LNCaP clone FGC (cell line): ENCODE results near the gene C1QTNF8.

Experiments
- DNase-seq: peaks from one replicate; pipeline ENCODE4 v3.0.0-alpha.2; 2011; ENCODE audit warnings: low read depth
- H3K4me3 ChIP-seq: 2 replicates; pipeline ENCODE4 v1.5.1; 2011; ENCODE audit warnings: mild to moderate bottlenecking, low read depth, low read length, control low read depth
- CTCF ChIP-seq: IDR thresholded peaks from 2 replicates; pipeline ENCODE4 v1.5.1; 2012; ENCODE audit warnings: mild to moderate bottlenecking; ENCODE audit not compliant: control insufficient read depth, insufficient read depth; ENCODE audit errors: extremely low read depth

The C1QTNF8 gene

GRCh38 chr16:1058216-1058615, 37.8 kb downstream of the C1QTNF8 start:
- no peak overlapping the region for H3K4me3 ChIP-seq
- no peak for TF ChIP-seq CTCF
- DNase-seq, result no peak

GRCh38 chr16:1057252-1057932, 38.7 kb downstream of the C1QTNF8 start:
- no peak for DNase-seq
- TF ChIP-seq CTCF, result peak; percentile 86
- H3K4me3 ChIP-seq, result no peak overlapping the region

GRCh38 chr16:1056196-1056595, 39.8 kb downstream of the C1QTNF8 start:
- no peak for TF ChIP-seq CTCF
- no peak for DNase-seq
- no peak overlapping the region for H3K4me3 ChIP-seq

- H3K4me3 ChIP-seq, result no peak overlapping the region
- TF ChIP-seq CTCF, result no peak
- no peak for DNase-seq
These were observed 40.5 kb downstream of the C1QTNF8 start for GRCh38 chr16:1055557-1055924.

GRCh38 chr16:1054660-1055556, 41.1 kb downstream of the C1QTNF8 start:
- H3K4me3 ChIP-seq, result no peak overlapping the region
- DNase-seq, result peak; percentile 4
- peak; percentile 92 for TF ChIP-seq CTCF

GRCh38 chr16:1053700-1054368, 42.2 kb downstream of the C1QTNF8 start:
- no peak for TF ChIP-seq CTCF
- no peak overlapping the region for H3K4me3 ChIP-seq
- no peak for DNase-seq
